Neural cell (in vitro differentiated cells): ENCODE measurements around the gene UTP20. TPM values are rescaled to one million over a fixed set of nuclear protein-coding genes. Genes with fewer than 3 reads are reported as not detected.

Source experiments
- H2AFZ ChIP-seq: fragments of 200-600, 300-800 bp; sonication (generic), shearing (Covaris generic); 2 replicates; pipeline ENCODE4 v1.6.0; 2014; ENCODE audit warnings: low read depth, mild to moderate bottlenecking, antibody characterized with exemption, low read length, moderate library complexity
- H3F3A ChIP-seq: fragments of 200-600 bp; shearing (Covaris generic); 2 replicates; pipeline ENCODE4 v1.6.1; 2016; ENCODE audit warnings: mild to moderate bottlenecking, moderate library complexity, mixed read lengths, antibody characterized with exemption, low read length; ENCODE audit not compliant: insufficient read depth, poor library complexity, severe bottlenecking
- H3K27ac ChIP-seq: fragments of 200-600, 300-800 bp; sonication (generic), shearing (Covaris generic); 2 replicates; pipeline ENCODE4 v1.5.1; 2014; ENCODE audit warnings: mild to moderate bottlenecking, low read length, moderate library complexity
- H3K27me3 ChIP-seq: fragments of 300-800, 200-600 bp; sonication (generic), shearing (Covaris generic); 2 replicates; pipeline ENCODE4 v1.6.0; 2014; ENCODE audit warnings: mild to moderate bottlenecking, low read depth, low read length, moderate library complexity; ENCODE audit not compliant: insufficient read depth
- H3K36me3 ChIP-seq: fragments of 300-800, 200-600 bp; sonication (generic), shearing (Covaris generic); 2 replicates; pipeline ENCODE4 v1.5.1; 2014; ENCODE audit warnings: mild to moderate bottlenecking, antibody characterized with exemption, low read length, moderate library complexity; ENCODE audit not compliant: insufficient read depth
- H3K4me2 ChIP-seq: fragments of 300-800, 200-600 bp; sonication (generic), shearing (Covaris generic); 2 replicates; pipeline ENCODE4 v1.6.0; 2014; ENCODE audit warnings: mild to moderate bottlenecking, low read length
- H3K4me3 ChIP-seq: fragments of 300-800, 200-600 bp; sonication (generic), shearing (Covaris generic); 2 replicates; pipeline ENCODE4 v1.5.1; 2014; ENCODE audit warnings: mild to moderate bottlenecking, low read length, moderate library complexity
- H3K79me2 ChIP-seq: fragments of 200-600 bp; shearing (Covaris generic); replicated peaks from 2 replicates; pipeline ENCODE4 v1.6.0; 2014; ENCODE audit warnings: mild to moderate bottlenecking, low read length, moderate library complexity; ENCODE audit not compliant: insufficient read depth
- H3K9ac ChIP-seq: fragments of 300-800, 200-600 bp; sonication (generic), shearing (Covaris generic); 2 replicates; pipeline ENCODE4 v1.6.1; 2016; ENCODE audit warnings: mild to moderate bottlenecking, low read length, mixed read lengths
- H3K9me2 ChIP-seq: fragments of 200-600 bp; shearing (Covaris generic); 2 replicates; pipeline ENCODE4 v1.6.1; 2016; ENCODE audit warnings: mild to moderate bottlenecking, low read length, mixed read lengths; ENCODE audit not compliant: insufficient read depth
- H3K9me3 ChIP-seq: fragments of 200-600, 300-800 bp; sonication (generic), shearing (Covaris generic); 2 replicates; pipeline ENCODE4 v1.6.1; 2016; ENCODE audit warnings: mild to moderate bottlenecking, mixed run types, low read length, moderate library complexity, mixed read lengths
- H4K20me1 ChIP-seq: fragments of 200-600 bp; shearing (Covaris generic); 2 replicates; pipeline ENCODE4 v1.6.1; 2016; ENCODE audit warnings: mild to moderate bottlenecking, mixed run types; ENCODE audit not compliant: insufficient read depth
- CTCF ChIP-seq: fragments of 450-650 bp; IDR thresholded peaks from 2 replicates; pipeline ENCODE4 v1.5.1; 2014; ENCODE audit warnings: antibody characterized with exemption, mild to moderate bottlenecking, moderate library complexity; ENCODE audit not compliant: poor library complexity, severe bottlenecking
- EP300 ChIP-seq: fragments of 450-650 bp; conservative IDR thresholded peaks from 2 replicates; pipeline ENCODE4 v1.6.1; 2014; ENCODE audit warnings: antibody characterized with exemption, mild to moderate bottlenecking, moderate library complexity; ENCODE audit not compliant: poor library complexity, severe bottlenecking
- EZH2 ChIP-seq: fragments of 200-600, 300-800 bp; shearing (Covaris generic), sonication (generic); IDR thresholded peaks from 2 replicates; pipeline ENCODE4 v1.6.1; 2014; ENCODE audit warnings: antibody characterized with exemption, low read length, borderline replicate concordance, mild to moderate bottlenecking; ENCODE audit not compliant: insufficient read depth, poor library complexity, severe bottlenecking
- MXI1 ChIP-seq: fragments of 450-650 bp; conservative IDR thresholded peaks from 2 replicates; pipeline ENCODE4 v1.6.1; 2014; ENCODE audit warnings: antibody characterized with exemption, mild to moderate bottlenecking; ENCODE audit not compliant: poor library complexity, severe bottlenecking
- POLR2AphosphoS5 ChIP-seq: IDR thresholded peaks from 2 replicates; pipeline ENCODE4 v1.6.1; 2012
- RAD21 ChIP-seq: fragments of 450-650 bp; conservative IDR thresholded peaks from 2 replicates; pipeline ENCODE4 v1.6.1; 2014; ENCODE audit warnings: antibody characterized with exemption, mild to moderate bottlenecking, moderate library complexity
- REST ChIP-seq: IDR thresholded peaks from 2 replicates; pipeline ENCODE4 v1.6.1; 2012; ENCODE audit warnings: borderline replicate concordance
- SMC3 ChIP-seq: fragments of 450-650 bp; conservative IDR thresholded peaks from 2 replicates; pipeline ENCODE4 v1.6.1; 2014; ENCODE audit warnings: antibody characterized with exemption, mild to moderate bottlenecking, moderate library complexity; ENCODE audit not compliant: poor library complexity
- TAF1 ChIP-seq: IDR thresholded peaks from 2 replicates; pipeline ENCODE4 v1.6.1; 2012; ENCODE audit warnings: low read depth
- polyA plus RNA-seq: library from polyadenylated mRNA; depleted of rRNA; stranded (reverse); fragments of >200 nt; gene quantifications from 2 replicates; pipeline ENCODE4 v1.2.3, GENCODE V29; 2014

Gene UTP20
- polyA plus RNA-seq, 1 donor from 2014 or later, result 2.6 TPM

- Histone ChIP-seq H3K27me3 (no peaks in the 10 kb centered on the region), H3K9me2 (no peaks in the 10 kb centered on the region), H3K79me2 (no peaks in the 10 kb centered on the region), H3K4me2 (no peak overlapping the region), H4K20me1 (no peaks in the 10 kb centered on the region), H2AFZ (no peak overlapping the region), H3K9me3 (no peaks in the 10 kb centered on the region), H3K36me3 (no peaks in the 10 kb centered on the region), H3K4me3 (no peak overlapping the region), H3F3A (no peaks in the 10 kb centered on the region), H3K27ac (no peak overlapping the region), H3K9ac (no peak overlapping the region)
- TF ChIP-seq POLR2AphosphoS5, result no peak
Measured at GRCh38 chr12:101231636-101232035, 48.3 kb upstream of the UTP20 start.

- Histone ChIP-seq H3K4me2 (no peak overlapping the region), H3K9me2 (no peaks in the 10 kb centered on the region)
Measured at GRCh38 chr12:101235686-101236085, 44.2 kb upstream of the UTP20 start.

More at GRCh38 chr12:101235686-101236085, 44.2 kb upstream of the UTP20 start:
- H3K27me3 ChIP-seq, result no peaks in the 10 kb centered on the region
- H4K20me1 ChIP-seq, result no peaks in the 10 kb centered on the region
- no peaks in the 10 kb centered on the region for H3K79me2 ChIP-seq
- no peak overlapping the region for H3K9ac ChIP-seq
- no peaks in the 10 kb centered on the region for H3K36me3 ChIP-seq
- no peaks in the 10 kb centered on the region for H3K9me3 ChIP-seq
- no peak overlapping the region for H2AFZ ChIP-seq
- H3K27ac ChIP-seq, result no peak overlapping the region
- H3F3A ChIP-seq, result no peaks in the 10 kb centered on the region
- TF ChIP-seq TAF1 (no peak), SMC3 (no peak), CTCF (no peak), REST (no peak), EZH2 (no peak), MXI1 (no peak), EP300 (no peak), RAD21 (no peak), POLR2AphosphoS5 (no peak)
- no peak overlapping the region for H3K4me3 ChIP-seq
